ENCODE results near the gene CLIC3. TPM values are rescaled to one million over a fixed set of nuclear protein-coding genes. Genes with fewer than 3 reads are reported as not detected.

CLIC3 gene
- total RNA-seq, 3 donors from 2014 or later (not counting 1 experiment from before 2014, with no cell fraction given): 144 to 286 (median 161) TPM

DNA sequence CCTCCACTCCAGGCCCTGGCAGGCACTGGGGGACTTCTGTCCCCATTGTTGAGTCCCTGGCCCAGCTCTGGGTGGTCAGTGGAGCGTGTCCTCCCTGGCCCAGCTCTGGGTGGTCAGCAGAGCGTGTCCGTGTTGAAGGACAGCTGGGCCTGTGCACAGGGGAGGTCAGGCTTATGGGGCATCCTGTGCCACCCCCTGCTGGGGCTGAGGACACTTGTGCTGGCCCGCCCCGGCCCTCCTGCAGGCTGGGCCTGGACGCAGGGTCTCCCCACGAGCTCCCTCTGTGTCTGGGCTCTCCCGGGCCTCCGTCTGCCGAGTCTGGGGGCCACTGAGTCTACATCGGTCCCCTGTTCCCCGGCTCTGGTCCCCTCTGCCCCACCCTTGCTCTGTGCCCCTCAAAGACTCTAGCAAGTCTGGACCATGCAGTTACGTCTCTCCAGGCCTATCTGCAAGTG, 11.5 kb upstream of the CLIC3 start:
- Histone ChIP-seq H3K36me3 (ENCODE audit: control insufficient read depth, insufficient read depth, low read length) (peaks cover 31% of the 10 kb centered on the region), H3K4me1 (ENCODE audit: control insufficient read depth, insufficient read depth, low read length) (peaks cover 20% of the 10 kb centered on the region), H3K4me3 (ENCODE audit: low read length) (no peak overlapping the region), H3K27me3 (ENCODE audit: control insufficient read depth, insufficient read depth, low read length) (no peaks in the 10 kb centered on the region), H3K27ac (ENCODE audit: low read length) (no peak overlapping the region), H3K9me3 (ENCODE audit: control insufficient read depth, insufficient read depth, low read length) (no peaks in the 10 kb centered on the region)
- Mint-ChIP-seq H3K4me3 (no peak overlapping the region), H3K9me3 (no peaks in the 10 kb centered on the region), H3K27ac (no peak overlapping the region), H3K36me3 (no peaks in the 10 kb centered on the region), H3K27me3 (ENCODE audit: low read depth in 2 of 2) (no peaks in the 10 kb centered on the region), H3K4me1 (peaks cover 15 to 22% of the 10 kb centered on the region in 2 donors)
- intact Hi-C loops (cut with micrococcal nuclease): no loop called here
- DNase-seq: no peak
- WGBS (ENCODE audit: insufficient coverage): 89% methylated on average over 13 of the region's 13 CpGs
- ATAC-seq: peak in 1 of 3 donors; percentile 31
- TF ChIP-seq, protein P1, sequence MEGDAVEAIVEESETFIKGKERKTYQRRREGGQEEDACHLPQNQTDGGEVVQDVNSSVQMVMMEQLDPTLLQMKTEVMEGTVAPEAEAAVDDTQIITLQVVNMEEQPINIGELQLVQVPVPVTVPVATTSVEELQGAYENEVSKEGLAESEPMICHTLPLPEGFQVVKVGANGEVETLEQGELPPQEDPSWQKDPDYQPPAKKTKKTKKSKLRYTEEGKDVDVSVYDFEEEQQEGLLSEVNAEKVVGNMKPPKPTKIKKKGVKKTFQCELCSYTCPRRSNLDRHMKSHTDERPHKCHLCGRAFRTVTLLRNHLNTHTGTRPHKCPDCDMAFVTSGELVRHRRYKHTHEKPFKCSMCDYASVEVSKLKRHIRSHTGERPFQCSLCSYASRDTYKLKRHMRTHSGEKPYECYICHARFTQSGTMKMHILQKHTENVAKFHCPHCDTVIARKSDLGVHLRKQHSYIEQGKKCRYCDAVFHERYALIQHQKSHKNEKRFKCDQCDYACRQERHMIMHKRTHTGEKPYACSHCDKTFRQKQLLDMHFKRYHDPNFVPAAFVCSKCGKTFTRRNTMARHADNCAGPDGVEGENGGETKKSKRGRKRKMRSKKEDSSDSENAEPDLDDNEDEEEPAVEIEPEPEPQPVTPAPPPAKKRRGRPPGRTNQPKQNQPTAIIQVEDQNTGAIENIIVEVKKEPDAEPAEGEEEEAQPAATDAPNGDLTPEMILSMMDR (IDR thresholded peaks at IDR 0.05): no peak

DNA sequence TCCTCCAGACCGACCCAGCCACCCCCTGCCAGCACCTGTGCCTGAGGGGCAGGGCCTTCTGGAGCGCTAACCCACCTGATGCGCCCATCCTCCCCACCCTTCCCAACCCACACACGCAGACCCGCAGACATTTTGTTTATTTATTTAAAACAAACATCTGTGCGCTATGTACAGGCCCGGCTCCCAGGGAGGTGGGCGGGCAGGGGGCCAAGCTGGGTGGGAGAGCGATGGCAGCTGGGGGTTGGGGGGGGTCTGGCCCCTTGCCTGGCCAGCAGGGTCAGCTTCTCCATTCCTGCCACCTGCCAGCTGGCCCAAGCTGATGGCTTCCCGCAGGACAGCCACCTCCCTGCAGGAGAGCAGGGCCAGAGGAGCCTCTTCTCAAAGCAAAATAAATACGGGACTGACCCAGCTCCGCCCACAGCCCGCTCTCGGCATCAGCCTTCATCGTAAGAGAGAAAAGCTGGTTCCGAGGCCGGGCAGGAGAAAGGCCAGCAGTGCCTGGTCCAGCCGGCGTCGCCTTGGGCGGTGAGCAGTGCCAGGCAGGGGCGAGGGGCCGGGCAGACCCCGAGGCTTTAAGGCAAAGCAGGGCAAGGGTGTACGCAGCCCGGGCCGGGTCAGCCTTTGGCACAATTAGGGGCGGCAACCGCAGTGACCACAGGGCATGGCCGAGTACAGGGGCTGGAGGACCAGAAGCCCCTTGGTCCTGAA, 10.9 kb upstream of the CLIC3 start:
- Histone ChIP-seq H3K4me1 (ENCODE audit: control insufficient read depth, insufficient read depth, low read length) (peaks cover 23% of the 10 kb centered on the region), H3K27me3 (ENCODE audit: control insufficient read depth, insufficient read depth, low read length) (no peaks in the 10 kb centered on the region), H3K4me3 (ENCODE audit: low read length) (no peak overlapping the region), H3K9me3 (ENCODE audit: control insufficient read depth, insufficient read depth, low read length) (no peaks in the 10 kb centered on the region), H3K27ac (ENCODE audit: low read length) (no peak overlapping the region), H3K36me3 (ENCODE audit: control insufficient read depth, insufficient read depth, low read length) (peaks cover 26% of the 10 kb centered on the region)
- no peak for ATAC-seq
- 93% methylated on average over 28 of the region's 30 CpGs for WGBS (ENCODE audit: insufficient coverage)
- H3K9me3 Mint-ChIP-seq: no peaks in the 10 kb centered on the region
- H3K36me3 Mint-ChIP-seq: no peaks in the 10 kb centered on the region
- H3K27ac Mint-ChIP-seq: no peak overlapping the region
- peaks cover 15 to 22% of the 10 kb centered on the region in 2 donors for H3K4me1 Mint-ChIP-seq
- DNase-seq: no peak
- H3K27me3 Mint-ChIP-seq (ENCODE audit: low read depth in 2 of 2): no peaks in the 10 kb centered on the region
- intact Hi-C loops (cut with micrococcal nuclease): no loop called here
- TF ChIP-seq, protein P1 (IDR thresholded peaks at IDR 0.05): no peak
- no peak overlapping the region for H3K4me3 Mint-ChIP-seq

DNA sequence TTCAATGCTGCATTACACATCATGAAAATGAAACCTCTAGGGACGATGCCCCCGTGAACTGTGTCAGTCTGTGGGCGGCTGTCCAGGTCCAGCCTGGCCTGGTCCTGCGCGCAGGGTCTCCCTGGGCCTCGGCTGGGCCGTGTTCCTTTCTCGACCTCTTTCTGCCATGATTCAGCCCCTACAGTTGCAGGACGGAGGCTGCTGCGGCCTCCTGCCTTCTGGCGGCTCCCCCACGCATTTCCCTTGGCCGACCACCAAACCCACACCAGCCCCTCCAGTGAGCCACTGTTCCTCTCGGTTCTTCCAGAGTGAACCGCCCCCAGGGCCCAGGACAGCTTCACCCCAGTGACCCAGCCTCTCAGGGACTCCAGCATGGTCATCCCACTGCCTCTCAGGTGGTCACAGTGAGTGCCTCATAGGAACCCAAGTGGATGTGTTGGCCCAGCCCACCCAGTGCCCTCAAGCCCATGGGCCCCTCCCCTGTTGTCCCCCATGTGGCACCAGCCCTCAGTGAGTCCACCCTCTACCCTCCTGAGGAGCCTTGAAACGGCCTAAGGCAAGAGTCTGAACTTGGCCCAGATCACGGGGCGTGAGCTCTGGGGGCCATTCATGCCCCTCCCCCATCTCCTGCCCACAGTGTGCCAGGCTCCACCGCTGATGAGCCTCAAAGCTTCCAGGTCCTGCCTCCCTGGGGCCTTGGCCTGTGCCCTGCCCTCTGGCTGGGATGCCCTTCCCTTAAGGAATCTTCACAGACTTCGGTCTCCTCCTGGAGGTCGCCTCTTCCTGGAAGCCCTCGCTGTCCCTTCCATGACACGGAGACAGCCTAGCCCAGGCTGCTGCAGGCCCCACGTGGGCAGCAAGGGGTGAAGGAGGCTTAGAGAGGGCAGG, 10.0 kb upstream of the CLIC3 start:
- Histone ChIP-seq H3K36me3 (ENCODE audit: control insufficient read depth, insufficient read depth, low read length) (peaks cover 18% of the 10 kb centered on the region), H3K4me1 (ENCODE audit: control insufficient read depth, insufficient read depth, low read length) (peaks cover 32% of the 10 kb centered on the region), H3K27me3 (ENCODE audit: control insufficient read depth, insufficient read depth, low read length) (no peaks in the 10 kb centered on the region), H3K4me3 (ENCODE audit: low read length) (no peak overlapping the region), H3K27ac (ENCODE audit: low read length) (no peak overlapping the region), H3K9me3 (ENCODE audit: control insufficient read depth, insufficient read depth, low read length) (no peaks in the 10 kb centered on the region)
- H3K36me3 Mint-ChIP-seq: no peaks in the 10 kb centered on the region
- no peaks in the 10 kb centered on the region for H3K27me3 Mint-ChIP-seq (ENCODE audit: low read depth in 2 of 2)
- intact Hi-C loops (cut with micrococcal nuclease): no loop called here
- ATAC-seq: peak; percentile 39 to 50 (median 44)
- H3K9me3 Mint-ChIP-seq: no peaks in the 10 kb centered on the region
- peaks cover 15 to 20% of the 10 kb centered on the region in 2 donors for H3K4me1 Mint-ChIP-seq
- H3K4me3 Mint-ChIP-seq: no peak overlapping the region
- TF ChIP-seq, protein P1 (IDR thresholded peaks at IDR 0.05): no peak
- 40% methylated on average over 24 of the region's 24 CpGs for WGBS (ENCODE audit: insufficient coverage)
- peak overlapping the region; percentile 29 to 45 for H3K27ac Mint-ChIP-seq
- no peak for DNase-seq
